Colon (tissue), 2 donors: ENCODE measurements around the gene ZFYVE27.
A peak's percentile ranks its signal among the peaks of the same experiment; 100 is the strongest.

Experiments
- FAIRE-seq: peaks from 2 replicates; lab custom pipeline; 2012; peaks lifted over from hg19 to GRCh38; lab: Jason Lieb, UNC
- donor health status: control.
- donor health status: control.

The ZFYVE27 gene

DNA sequence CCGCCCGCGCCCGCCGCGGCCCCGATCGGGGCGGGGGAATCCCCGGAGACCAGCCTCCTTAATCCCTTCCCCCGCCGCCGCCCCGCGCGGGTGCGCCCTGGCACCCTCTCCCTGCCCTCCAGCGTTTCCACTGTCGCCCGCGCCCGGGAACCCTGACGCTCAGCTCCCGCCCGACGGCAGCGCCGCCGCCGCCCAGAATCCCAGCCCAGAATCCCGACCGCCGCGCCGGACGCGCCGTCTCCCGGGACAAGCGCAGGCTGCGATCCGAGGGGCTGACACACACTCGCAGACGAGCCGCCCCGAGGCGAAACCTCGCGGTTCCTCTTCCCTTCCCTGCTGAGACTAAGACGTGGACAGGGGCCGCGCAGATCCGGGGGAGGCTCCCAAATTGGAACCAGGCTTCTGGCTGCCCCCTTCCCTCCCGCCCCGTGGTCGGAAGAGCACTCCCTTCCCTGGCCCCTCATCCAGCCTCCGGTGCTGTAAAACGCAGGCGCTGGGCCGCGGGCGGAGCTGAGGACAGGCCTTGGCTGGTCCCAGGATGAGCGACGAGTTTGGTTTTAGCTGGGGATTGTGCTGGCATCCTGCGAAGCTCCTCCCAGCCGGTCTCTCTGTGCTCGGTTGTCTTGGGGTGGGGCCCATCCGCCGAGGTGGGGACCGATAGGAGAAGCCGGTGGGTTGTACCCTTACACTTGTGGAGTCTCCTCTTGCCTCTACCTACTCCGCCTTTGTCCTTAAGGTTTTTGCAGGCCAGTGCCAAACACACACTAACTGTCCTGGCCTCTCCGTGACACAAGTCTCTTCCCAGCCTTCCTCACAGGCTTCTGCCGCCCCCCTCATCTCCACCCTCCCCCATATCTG lies 22.3 kb upstream of the ZFYVE27 start:
- FAIRE-seq: no peak

DNA sequence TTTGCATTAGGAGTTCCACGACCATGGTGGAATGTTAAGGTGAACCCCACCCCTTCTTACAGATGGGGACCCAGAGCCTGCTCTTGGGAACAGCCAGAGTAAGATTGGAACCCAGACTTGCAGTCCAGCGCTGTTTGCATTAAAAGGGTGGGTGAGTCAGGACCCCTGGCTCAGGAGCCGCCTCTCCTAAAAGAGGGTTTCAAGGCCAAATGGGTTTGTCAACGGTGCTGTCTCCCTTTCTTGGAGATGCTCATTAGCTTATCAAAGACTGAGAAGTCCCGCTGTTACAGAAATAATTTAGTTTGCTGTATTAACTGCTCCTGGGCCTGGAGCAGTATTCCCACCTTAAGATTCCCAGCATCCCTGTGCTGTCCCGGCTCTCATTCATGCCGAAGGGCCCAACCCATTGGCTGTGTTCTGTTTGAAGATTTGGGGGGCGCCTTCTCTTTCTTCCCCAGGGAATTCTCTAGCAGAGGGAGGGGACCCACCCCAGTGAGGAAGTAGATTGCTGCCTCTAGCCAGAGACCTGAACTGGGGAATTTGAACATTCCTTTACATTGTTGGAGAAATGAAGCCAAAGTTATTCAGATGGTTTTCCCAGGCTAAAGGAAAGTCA lies 21.6 kb upstream of the ZFYVE27 start:
- FAIRE-seq: no peak

DNA sequence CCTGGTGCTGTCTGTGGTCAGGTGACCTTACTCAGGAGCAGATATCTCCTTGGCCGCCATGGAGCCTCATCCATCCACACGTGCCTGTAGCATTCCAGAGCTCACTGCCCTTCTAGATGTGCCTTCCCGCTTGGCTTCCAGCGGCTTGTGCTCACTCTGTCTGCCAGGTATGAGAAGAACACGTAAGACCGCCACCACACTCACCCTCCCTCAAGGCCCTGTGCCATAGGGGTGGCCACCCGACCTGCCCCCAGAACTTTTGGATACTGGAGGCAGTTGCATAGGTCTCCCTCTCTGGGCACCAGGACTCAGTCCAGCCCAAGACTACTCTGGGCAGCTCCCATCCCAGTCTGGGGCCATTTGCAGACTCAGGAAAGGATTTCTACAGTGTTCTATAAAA lies 19.3 kb upstream of the ZFYVE27 start:
- no peak for FAIRE-seq

DNA sequence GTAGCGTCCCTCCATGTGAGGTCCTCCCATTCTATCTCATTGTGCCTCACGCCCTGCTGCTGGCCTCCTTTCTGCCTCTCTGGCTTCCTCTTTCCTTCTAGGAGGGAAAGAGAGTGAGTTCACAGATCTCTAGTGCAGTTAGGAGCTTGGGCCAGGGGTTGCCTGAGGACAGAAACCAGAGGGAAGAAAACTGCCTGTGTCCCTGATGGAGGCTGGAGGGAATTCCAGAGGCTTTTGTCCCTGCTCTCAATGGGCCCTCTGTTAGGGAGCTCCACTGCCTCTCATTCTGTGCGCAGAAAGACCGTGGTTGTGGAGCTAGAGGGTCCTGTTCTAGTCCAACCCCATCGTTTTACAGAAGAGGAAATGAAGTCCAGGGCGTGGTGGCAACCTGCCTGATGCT lies 18.8 kb upstream of the ZFYVE27 start:
- FAIRE-seq: no peak

DNA sequence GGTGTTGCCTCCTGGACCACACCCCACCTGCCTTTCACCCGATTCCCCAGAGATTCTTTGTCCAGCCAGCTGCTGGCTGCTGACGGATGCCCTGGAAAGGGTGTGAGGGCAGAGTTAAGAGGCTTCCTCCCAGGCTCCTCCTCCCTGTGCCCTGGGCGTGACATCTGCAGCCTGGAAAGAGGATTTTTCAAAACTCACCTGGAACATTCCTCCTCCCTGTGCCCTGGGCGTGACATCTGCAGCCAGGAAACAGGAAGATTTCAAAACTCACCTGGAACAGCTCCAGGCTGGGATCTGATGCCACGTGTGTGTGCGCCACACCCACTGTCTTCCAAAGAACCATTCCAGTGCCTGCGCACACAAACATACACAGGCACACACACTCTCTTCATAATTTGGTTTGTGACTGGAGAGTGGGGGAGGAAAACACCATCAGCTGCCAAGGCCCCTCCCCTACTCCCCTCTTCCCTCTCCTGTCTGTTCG lies 18.2 kb upstream of the ZFYVE27 start:
- peak; percentile 73 for FAIRE-seq

DNA sequence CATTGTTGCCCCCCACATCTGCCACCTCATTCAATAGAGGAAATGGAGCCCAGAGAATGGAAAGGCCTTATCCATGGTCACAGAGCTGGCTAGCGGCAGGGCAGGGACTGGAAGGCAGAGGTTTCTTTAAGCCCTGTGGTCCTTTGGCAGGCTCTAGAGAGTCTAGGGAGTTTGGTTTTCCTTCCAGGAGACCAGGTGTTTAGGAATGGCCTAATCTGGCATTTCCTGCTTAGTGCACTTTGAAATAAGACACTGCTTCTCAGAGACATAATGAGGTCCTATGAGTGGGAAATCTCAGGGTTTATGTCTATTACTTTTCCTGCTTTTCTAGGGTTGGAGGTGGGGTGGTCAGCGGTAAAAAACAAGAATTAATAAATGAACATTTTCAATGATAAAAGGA lies 17.3 kb upstream of the ZFYVE27 start:
- FAIRE-seq: no peak

DNA sequence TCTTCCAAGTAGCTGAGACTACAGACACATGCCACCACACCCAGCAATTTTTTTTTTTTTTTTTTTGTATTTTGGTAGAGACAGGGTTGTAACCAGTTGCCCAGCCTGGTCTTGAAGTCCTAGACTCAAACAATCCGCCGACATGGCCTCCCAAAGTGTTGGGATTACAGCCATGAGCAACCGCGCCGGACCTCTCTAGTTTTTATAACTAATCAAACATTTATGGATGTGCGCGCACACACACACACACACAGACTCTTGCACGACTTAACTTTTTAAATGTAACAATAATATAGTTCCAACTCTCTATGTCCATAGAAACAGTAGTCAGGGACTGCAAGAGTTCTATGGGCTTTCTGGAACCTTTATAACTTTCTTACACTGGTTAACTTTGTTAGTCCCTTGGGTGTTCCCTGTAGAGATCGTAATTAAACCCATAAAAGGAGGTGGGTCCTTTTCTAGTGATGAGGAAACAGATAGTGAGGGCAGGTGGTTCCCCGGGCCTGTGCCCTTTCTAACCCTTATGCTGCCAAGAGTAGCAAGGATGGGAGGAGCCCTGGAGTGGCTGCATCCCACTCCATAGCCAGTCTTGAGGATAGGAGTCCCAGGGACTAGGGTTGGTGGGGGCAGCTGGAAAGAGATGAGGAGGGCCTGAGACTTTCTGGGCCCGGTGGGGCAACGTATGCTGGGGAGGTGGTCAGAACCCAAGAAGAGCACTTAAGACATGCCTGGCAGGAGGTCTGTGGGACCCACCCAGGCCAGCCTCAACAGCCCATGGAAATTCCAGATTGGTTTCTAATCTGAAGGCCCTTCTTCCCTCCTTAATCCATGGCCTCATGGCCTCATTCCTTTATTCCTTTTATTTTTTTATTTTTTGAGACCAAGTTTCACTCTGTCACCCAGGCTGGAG lies 14.8 kb upstream of the ZFYVE27 start:
- FAIRE-seq: peak; percentile 90

DNA sequence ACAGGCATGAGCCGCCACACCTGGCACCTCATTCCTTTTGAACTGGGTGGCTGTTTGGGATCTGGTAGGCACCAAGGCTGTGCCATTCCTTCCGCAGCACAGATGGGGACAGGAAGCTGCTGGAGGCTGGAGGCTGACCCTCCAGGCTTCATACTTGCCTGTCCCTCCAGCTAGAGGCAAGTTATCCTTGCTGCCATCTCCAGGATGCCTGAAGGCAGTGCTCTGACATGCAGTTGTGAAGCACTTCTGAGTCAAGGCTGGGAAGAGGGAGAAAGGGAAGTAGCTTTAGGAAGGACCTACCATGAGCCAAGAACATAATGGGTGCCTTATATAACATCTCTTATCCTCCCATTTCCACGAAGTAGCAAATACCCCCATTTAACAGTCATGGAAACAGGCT lies 13.9 kb upstream of the ZFYVE27 start:
- no peak for FAIRE-seq

DNA sequence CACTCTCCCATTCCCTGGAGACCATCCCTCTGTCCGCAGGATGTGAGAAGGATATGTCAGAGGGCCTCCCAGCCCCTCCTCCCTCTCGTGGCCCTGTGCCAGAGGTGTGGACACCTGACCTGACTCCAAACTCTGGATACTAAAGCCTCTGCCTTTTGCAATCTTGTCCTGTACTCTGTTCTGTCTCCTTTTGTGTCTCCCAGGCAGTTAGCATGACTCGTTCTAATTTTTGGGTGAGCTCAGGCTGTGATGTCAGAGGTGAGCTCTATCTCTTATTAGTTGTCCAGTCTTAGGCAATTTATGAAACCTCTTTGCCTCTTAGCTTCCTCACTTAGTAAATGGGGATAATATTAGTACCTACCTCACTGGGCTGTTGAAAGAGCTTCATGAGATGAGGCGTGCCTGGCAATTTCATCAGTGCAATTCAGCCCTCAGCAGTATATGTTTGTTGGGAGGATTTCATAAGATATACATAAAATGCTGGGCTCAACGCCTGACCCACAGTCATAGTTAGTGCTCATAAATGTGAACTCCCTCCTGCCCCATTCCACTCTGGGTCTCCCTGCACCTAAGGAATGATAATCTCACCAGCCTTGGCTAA lies 12.5 kb upstream of the ZFYVE27 start:
- no peak for FAIRE-seq

DNA sequence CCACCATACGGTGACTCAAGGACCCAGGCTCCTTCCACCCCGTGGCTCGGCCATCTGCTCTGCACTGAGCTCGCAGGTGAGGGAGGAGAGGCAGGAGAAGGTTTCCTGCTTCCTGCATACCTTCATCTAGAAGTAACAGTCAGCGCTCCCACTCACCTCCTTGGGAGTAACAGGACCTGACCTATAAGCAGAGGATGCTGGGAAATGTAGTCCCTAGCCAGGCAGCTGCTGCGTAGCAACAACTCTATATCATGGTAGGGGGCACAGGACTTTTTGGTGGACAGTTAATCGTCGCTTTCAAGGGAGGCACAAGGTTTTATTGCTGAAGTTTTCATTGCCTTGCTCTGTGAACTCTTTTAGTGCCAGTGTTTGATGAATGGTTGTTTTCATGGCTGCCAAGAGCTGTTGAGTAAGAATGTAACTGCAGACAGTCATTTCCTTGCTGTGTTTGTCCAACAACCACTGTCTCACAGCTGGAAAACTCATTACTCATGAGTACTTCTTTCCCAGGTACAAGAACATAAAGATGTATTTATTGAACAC lies 10.2 kb upstream of the ZFYVE27 start:
- FAIRE-seq: no peak

DNA sequence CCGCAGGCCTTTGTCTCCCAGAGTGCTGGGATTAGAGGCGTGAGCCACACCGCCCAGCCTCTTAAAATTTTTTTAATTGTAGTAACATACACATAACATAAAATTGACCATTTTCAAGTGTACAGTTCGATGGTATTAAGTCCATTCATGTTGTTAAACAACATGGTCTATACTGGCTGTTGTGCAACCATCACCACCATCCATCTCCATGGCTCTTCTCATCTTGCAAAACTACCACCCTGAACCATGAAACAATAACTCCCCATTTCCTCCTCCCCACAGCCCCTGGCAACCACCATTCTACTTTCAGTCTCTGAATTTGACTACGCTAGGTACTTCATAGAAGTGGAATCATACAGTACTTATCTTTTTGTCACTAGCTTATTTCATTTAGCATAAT lies 7.9 kb upstream of the ZFYVE27 start:
- FAIRE-seq: no peak

DNA sequence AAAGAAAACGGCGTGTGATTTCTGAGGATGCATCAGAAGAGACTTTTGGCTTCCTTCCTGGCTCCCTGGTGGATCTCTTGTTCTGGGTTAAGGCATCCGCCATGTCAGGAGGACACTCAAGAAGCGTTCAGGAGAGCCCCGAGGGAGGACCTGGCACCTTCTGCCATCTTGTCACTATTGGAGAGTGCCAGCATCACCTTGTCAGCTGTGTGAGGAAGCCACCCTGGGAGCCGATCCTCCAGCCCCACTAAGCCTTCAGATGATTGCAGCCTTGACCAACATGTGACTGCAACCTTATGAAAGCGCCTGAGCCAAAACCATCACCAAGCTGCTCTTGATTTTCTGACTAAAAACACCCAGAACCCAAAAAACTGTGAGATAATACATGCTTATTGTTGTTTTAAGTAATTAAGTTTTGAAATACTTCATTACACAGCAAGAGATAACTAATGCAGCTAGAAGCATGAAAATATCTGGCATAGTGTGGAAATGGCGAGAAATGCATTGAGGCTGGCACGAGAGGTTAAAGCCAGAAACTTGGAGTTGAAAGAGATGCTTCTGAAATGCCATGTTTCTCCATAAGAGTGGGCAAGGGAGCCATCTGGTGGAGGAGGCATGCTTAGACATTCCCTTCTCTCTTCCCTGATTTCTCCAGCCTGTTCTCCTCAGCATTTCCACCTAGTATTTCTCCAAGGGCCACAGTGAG lies 5.4 kb upstream of the ZFYVE27 start:
- no peak for FAIRE-seq

DNA sequence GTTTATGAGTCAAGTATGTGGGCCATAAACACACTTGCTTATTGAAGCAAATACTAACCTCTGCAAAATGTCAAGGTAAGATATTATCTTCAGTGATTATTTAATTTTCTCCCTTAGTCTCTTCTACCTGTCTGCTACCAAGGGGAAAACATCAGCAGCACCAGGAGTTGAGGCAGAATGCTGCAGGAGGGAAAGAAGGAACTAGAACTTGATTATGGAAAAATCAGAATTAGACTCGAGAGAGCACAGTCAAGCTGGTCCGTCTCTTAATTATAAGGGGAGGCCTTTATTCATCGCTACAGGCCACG lies 4.9 kb upstream of the ZFYVE27 start:
- FAIRE-seq: no peak

DNA sequence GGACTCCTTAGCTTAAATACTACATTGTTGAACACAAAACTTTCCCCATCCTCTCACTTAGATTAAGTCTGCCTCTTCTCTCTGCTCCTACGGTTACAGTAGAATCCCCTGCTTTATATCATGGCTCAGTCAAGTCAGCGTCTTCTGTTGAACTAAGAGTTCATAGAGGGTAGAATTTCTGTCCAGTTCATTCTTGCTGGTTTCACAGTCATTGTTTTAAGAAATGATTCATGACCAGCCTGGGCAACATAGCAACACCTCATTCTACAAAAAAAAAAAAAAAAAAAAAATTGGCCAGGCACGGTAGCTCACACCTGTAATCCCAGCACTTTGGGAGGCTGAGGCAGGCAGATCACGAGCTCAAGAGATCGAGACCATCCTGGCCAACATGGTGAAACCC lies 3.7 kb upstream of the ZFYVE27 start:
- no peak for FAIRE-seq

DNA sequence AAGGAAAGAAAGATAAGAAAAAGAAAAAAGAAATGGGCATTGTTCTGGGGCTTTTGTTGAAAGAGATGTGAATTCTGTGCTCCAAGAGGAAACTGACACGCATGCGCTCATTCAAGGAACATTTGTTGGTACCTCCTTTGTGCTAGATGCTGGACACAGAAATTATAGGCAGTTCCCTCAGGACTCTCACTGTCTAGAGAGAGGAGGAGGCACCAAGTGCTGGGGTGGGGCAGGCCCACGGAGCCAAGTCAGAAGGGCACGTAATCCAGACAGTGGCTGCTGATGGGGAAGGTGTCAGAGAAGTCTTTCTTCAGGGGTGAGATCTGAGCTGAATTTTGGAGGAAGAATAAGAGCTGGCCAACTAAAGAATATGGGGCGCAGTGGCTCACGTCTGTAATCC lies 2.9 kb upstream of the ZFYVE27 start:
- no peak for FAIRE-seq

DNA sequence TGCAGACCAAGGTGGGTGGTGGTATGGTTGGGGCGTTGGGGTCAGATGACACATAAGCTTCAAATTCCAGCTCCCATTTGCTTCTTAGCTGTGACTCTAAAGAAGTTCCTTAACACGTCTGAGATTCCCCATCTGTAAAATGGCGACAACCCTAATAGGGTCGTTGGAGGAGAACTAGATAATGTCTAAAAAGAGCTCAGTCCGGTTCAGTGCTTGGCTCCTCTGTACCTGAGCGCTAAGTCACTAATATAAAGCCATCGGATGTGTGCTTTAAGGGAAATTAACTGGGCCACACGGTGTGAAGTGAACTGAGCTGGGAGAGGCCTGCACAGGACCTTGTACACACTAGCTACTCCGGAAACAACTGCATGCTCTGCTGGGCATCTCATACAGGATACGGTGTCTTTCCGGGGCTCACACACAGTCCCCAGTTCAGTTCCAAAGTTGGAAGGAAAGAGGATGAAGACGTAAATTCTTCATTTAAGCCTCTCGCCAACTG lies 476 bp upstream of the ZFYVE27 start:
- no peak for FAIRE-seq

DNA sequence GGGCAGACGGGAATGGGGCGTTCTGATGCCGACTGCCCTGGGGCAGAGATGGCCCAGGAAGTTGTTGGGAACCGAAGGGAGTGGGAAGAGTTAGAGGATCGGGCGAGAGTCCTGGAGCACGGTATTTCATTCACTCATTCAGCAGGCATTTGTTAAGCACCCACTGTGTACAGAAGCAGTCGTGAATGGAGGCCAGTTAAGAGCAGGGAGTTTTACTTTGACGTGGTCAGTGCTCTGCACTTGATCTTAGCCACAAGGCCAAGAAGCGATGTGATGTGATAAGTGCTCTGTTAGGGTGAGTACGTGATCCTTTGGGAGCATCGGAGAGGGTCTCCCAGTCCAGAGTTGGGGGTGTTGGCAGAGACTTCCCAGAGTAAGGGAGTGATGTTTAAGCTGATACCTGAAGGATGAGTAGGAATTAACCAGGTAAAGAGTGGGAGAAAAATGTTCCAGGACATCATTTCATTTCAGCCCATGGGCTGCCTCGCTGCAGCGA lies 890 bp downstream of the ZFYVE27 start:
- no peak for FAIRE-seq

DNA sequence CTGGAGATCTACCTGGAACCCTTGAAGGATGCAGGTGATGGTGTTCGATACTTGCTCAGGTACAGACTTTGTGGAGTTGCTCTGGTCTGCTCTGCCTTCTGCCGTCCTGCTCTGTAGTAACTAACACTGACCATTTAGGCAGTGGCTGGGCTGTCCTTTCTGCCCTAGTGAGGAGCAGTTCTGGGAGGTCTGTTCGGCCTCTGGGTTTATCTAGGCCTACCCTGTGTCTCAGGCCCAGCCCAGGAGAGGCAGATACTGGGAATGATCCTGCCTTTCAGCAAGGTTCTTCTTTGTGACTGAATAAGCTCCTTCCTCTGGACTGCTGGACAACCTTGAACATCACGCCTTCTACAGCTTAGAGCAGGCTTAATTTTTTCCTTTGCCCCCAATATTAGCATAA lies 1.7 kb downstream of the ZFYVE27 start:
- FAIRE-seq: no peak

DNA sequence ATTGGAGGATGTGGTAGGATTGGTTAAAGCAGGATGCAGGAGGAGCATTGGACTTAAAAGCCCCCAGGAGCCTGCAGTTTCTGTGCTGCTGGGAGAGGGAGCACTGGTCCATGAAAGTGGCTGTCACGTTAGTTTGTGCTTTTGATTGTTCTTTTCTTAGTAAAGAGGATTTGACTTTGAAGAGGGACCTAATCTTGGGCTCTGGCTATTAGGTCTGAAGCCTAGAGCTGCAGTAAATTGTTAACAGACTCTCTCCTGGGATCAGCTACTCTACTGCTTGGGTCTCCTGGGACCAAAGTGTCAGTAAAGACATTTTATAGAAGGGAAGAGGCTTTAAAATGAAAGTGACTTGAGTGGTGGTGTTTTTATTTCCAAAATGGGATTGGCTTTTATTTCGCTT lies 3.7 kb downstream of the ZFYVE27 start:
- no peak for FAIRE-seq

DNA sequence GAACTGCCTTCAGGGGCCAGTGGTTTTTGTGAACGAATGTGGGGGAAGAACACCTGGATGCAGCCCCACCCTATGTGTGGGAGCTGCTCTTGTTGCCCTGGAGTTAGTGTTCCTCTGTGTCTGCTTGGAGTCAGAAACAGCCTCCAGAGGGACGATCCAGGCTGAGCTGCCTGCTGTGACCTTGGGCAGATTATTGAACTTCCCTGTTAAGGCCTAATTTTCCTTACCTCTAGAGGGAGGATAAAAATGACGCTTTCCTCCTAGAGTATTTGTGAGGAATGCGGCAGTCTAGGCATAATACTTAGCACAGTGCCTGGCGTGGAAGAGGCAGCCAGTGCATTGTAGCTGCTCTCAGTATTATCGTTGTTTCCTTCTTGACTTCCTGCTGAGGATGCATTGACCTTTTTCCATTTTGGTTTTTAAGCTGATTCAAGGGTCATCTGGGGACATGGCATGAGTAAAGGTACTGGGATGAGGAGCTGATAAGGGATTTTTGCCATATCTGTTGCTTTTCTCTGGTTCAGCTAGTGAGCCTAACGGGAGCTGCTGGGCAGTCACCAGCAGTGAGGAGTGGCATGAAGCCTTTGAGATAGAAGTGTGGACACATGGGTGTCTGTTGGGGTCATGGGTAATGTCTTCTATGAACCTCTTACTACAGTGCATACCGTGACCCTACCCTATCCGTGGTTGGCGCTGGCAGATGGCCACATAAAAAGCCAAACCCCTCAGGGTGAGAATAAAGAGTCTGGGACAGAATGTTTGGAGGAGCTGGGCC lies 6.4 kb downstream of the ZFYVE27 start:
- FAIRE-seq: no peak
